Right hindlimb (tissue), 1 donor: ENCODE results near the gene PEBP1.
"Not testable (repeated sequence)": the region's sequence is repeated elsewhere in the genome, so short reads cannot be mapped to it uniquely, and the experiment has no call there.

Experiments
- DNase-seq: peaks from one replicate; pipeline ENCODE4 v3.0.0-alpha.2; 2018

Gene PEBP1

GRCh38 chr12:118135788-118136558 is at the start of gene PEBP1:
Gene PEBP1 (plus strand): TSS chr12:118136124. CDS start chr12:118136210, 86 bp downstream.
- DNase-seq, result peak; percentile 96

- DNase-seq, result no peak
These were observed 46.1 kb upstream of the PEBP1 start for GRCh38 chr12:118089782-118090181.

GRCh38 chr12:118094039-118094438 is 41.9 kb upstream of the PEBP1 start:
- DNase-seq, result no peak

GRCh38 chr12:118098401-118098800 is 37.5 kb upstream of the PEBP1 start:
- DNase-seq, result no peak

- no peak for DNase-seq
These were observed 36.8 kb upstream of the PEBP1 start for GRCh38 chr12:118098911-118099671.

GRCh38 chr12:118101051-118101450 is 34.9 kb upstream of the PEBP1 start:
- no peak for DNase-seq

GRCh38 chr12:118102070-118102469 is 33.9 kb upstream of the PEBP1 start:
- no peak for DNase-seq

GRCh38 chr12:118102609-118103008 is 33.3 kb upstream of the PEBP1 start:
- DNase-seq, result no peak

- peak; percentile 54 for DNase-seq
These were observed 32.7 kb upstream of the PEBP1 start for GRCh38 chr12:118103201-118103600.

- peak; percentile 71 for DNase-seq
These were observed 32.1 kb upstream of the PEBP1 start, which contains the start of gene VSIG10 for GRCh38 chr12:118103601-118104382. Gene VSIG10 (minus strand): TSS chr12:118104011. CDS start chr12:118103671, 340 bp downstream.

- DNase-seq, result no peak
These were observed 28.9 kb upstream of the PEBP1 start for GRCh38 chr12:118107011-118107410.

- no peak for DNase-seq
These were observed 28.2 kb upstream of the PEBP1 start for GRCh38 chr12:118107694-118108093.

- DNase-seq, result no peak
These were observed 26.8 kb upstream of the PEBP1 start for GRCh38 chr12:118109088-118109487.

GRCh38 chr12:118119449-118119879 is 16.5 kb upstream of the PEBP1 start:
- no peak for DNase-seq

- peak; percentile 71 for DNase-seq
These were observed 15.2 kb upstream of the PEBP1 start for GRCh38 chr12:118120579-118121363.

GRCh38 chr12:118122264-118122663 is 13.7 kb upstream of the PEBP1 start:
- no peak for DNase-seq

- DNase-seq, result no peak
These were observed 11.5 kb upstream of the PEBP1 start for GRCh38 chr12:118124333-118124874.

- DNase-seq, result no peak
These were observed 10.2 kb upstream of the PEBP1 start for GRCh38 chr12:118125743-118126118.

- DNase-seq, result no peak
These were observed 9.7 kb upstream of the PEBP1 start for GRCh38 chr12:118126119-118126757.

GRCh38 chr12:118127867-118128266 is 8.1 kb upstream of the PEBP1 start:
- DNase-seq, result no peak

- DNase-seq, result not testable (repeated sequence)
These were observed 6.5 kb upstream of the PEBP1 start for GRCh38 chr12:118129436-118129835.
